SU-DHL-6 (cell line): ENCODE results near the gene HSD11B2.

Experiments used
- EZH2phosphoT487 ChIP-seq: fragments of 200-600 bp; sonication (generic), shearing (Covaris generic); conservative IDR thresholded peaks from 2 replicates; pipeline ENCODE4 v1.6.1; 2018; ENCODE audit warnings: mild to moderate bottlenecking, antibody characterized with exemption, low read length, moderate library complexity, mixed read lengths
- TF ChIP-seq, protein P1 (sequence below): fragments of 200-600 bp; sonication (generic); IDR thresholded peaks from one replicate; pipeline ENCODE4 v1.5.1; 2017; ENCODE audit warnings: antibody characterized with exemption, mild to moderate bottlenecking, low read length, moderate library complexity; ENCODE audit not compliant: insufficient read depth, poor library complexity, severe bottlenecking

DNA sequence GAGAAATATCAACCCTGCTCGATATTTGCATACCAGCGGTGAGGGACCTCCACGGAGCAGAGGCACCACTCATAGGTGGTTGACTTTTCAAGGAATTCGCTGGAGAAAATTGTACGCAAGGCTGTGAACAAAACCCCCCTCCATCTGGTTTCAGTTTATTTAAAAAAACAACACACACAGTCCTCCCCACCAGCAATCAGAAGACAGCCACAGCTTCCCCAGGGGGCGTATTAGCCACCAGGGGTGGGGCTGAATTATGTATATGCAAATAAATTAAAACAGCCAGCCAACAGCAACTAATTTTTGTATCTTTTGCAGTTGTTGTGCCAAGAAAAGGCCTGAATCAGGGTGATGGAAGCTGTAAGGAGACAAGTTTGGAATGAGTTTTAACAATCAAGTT, 5.9 kb upstream of the HSD11B2 start:
- TF ChIP-seq, protein P1, sequence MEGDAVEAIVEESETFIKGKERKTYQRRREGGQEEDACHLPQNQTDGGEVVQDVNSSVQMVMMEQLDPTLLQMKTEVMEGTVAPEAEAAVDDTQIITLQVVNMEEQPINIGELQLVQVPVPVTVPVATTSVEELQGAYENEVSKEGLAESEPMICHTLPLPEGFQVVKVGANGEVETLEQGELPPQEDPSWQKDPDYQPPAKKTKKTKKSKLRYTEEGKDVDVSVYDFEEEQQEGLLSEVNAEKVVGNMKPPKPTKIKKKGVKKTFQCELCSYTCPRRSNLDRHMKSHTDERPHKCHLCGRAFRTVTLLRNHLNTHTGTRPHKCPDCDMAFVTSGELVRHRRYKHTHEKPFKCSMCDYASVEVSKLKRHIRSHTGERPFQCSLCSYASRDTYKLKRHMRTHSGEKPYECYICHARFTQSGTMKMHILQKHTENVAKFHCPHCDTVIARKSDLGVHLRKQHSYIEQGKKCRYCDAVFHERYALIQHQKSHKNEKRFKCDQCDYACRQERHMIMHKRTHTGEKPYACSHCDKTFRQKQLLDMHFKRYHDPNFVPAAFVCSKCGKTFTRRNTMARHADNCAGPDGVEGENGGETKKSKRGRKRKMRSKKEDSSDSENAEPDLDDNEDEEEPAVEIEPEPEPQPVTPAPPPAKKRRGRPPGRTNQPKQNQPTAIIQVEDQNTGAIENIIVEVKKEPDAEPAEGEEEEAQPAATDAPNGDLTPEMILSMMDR, result no peak
- no peak for TF ChIP-seq EZH2phosphoT487
